HG03354 (cell line): ENCODE measurements around the gene IPP.

ENCODE experiments used
- ATAC-seq: cut with Tn5 transposase; IDR thresholded peaks from one replicate; pipeline ENCODE4 v1.9.1; 2021; ENCODE audit warnings: mild to moderate bottlenecking; ENCODE audit not compliant: unreplicated experiment, poor library complexity, severe bottlenecking

The IPP gene

GRCh38 chr1:45658171-45658570, 92.3 kb downstream of the IPP start:
- ATAC-seq: no peak

- ATAC-seq: no peak
Measured at GRCh38 chr1:45656573-45657226, 93.8 kb downstream of the IPP start.

GRCh38 chr1:45654540-45655280, 95.7 kb downstream of the IPP start:
- ATAC-seq: no peak
